ENCODE data around the gene TRIM44. TPM values are rescaled to one million over a fixed set of nuclear protein-coding genes. Genes with fewer than 3 reads are reported as not detected.

The TRIM44 gene
- total and polyA plus RNA-seq, 10 of the 15 experiments (the other 5 are each of a cell fraction or from before 2014, with no cell fraction given), result 6.7 to 93.0 (median 27.6) TPM

DNA sequence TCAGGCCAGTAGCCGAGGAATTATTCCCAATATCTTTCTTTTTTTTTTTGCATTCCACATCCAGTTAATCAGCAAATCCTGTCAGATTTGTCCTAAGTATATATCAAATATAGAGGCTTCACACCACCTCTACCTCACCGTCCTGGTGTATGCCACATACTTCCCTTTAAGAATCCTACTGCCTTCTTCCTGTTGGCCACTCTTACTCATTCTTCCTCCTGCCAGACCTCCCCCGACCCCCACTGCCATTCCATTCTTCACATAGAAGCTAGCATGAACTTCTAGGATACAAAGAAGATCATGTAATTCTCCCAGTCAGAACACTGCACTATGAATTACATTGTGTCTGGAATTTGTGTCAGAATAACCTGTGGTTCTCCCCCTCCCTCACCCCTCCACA, 89.5 kb downstream of the TRIM44 start:
- SMC1A ChIA-PET (ENCODE audit: uncharacterized antibody, unreplicated experiment), result interaction anchor here (0.6 kb wide), 1 partner anchor 1928 kb away, joined by 3 read pairs; no protein-coding TSS in a partner anchor
- in situ Hi-C loops (cut with MboI), result no loop called here

More for the DNA sequence above, 89.5 kb downstream of the TRIM44 start:
- no peak for FAIRE-seq
- no peaks in the 10 kb centered on the region for H3K9me3 ChIP-seq (replicated peaks; ENCODE audit: control insufficient read depth, insufficient read depth, low read length)
- H3K27ac ChIP-seq (ENCODE audit: control insufficient read depth, insufficient read depth), result no peak overlapping the region
- H3K4me1 ChIP-seq (ENCODE audit: control insufficient read depth, insufficient read depth, low read length), result no peaks in the 10 kb centered on the region
- H2AFZ ChIP-seq (ENCODE audit: control insufficient read depth, low read depth, low read length), result no peak overlapping the region
- WGBS (ENCODE audit: insufficient coverage, insufficient replicate concordance, low lambda C conversion rate, missing lambda C conversion rate), result 90% methylated on average over 3 of the region's 3 CpGs
- H3K9ac ChIP-seq (ENCODE audit: control insufficient read depth, insufficient read depth, low read length), result no peak overlapping the region
- H3K36me3 ChIP-seq (ENCODE audit: control insufficient read depth in 2 of 2, insufficient read depth in 2 of 2, low read length in 1 of 2), result no peaks in the 10 kb centered on the region; a peak in 1 of 4 replicates
- ChIA-PET CTCF (no interaction called here), POLR2A (no interaction called here), RAD21 (ENCODE audit: unreplicated experiment) (interaction anchor here (1.4 kb wide), 1 partner anchor 70 kb away, joined by 4 read pairs; no protein-coding TSS in a partner anchor)
- no TSS peak for BruUV-seq (replicated peaks)
- no peaks in the 10 kb centered on the region for H3K27me3 ChIP-seq (replicated peaks in 1 of 2; ENCODE audit: control insufficient read depth in 2 of 2, insufficient read depth in 2 of 2, low read length in 1 of 2)
- no peaks in the 10 kb centered on the region for H3K79me2 ChIP-seq (ENCODE audit: control insufficient read depth, insufficient read depth, low read length)
- no peak overlapping the region for H3K4me2 ChIP-seq (ENCODE audit: control insufficient read depth, insufficient read depth)
- TF ChIP-seq ZNF622 (IDR thresholded peaks at IDR 0.05), result no peak
- TF ChIP-seq SPI1 (IDR thresholded peaks at IDR 0.05; ENCODE audit: borderline replicate concordance, insufficient read depth, low read depth, low read length), result no peak
- TF ChIP-seq RBBP5 (conservative IDR thresholded peaks at IDR 0.05), result no peak
- TF ChIP-seq LARP7 (IDR thresholded peaks at IDR 0.05), result no peak
- TF ChIP-seq EGR1 (IDR thresholded peaks at IDR 0.05; ENCODE audit: borderline replicate concordance in 1 of 2, low read depth in 2 of 2, low read length in 2 of 2), result no peak
- TF ChIP-seq TAF1 (IDR thresholded peaks at IDR 0.05; ENCODE audit: borderline replicate concordance, low read depth, low read length), result no peak
- no peak for TF ChIP-seq BCLAF1 (IDR thresholded peaks at IDR 0.05)
- no peak for TF ChIP-seq TBL1XR1 (IDR thresholded peaks at IDR 0.05; ENCODE audit: low read depth, low read length)
- TF ChIP-seq POLR2AphosphoS5 (IDR thresholded peaks at IDR 0.05; ENCODE audit: low read length), result no peak
- TF ChIP-seq MEF2B (IDR thresholded peaks at IDR 0.05; ENCODE audit: partially characterized antibody, poor library complexity, severe bottlenecking), result no peak
- TF ChIP-seq BHLHE40 (IDR thresholded peaks at IDR 0.05; ENCODE audit: borderline replicate concordance in 1 of 2, low read depth in 2 of 2, low read length in 1 of 2), result no peak
- TF ChIP-seq ZBED1 (IDR thresholded peaks at IDR 0.05; ENCODE audit: borderline replicate concordance), result no peak
- TF ChIP-seq, protein P1, sequence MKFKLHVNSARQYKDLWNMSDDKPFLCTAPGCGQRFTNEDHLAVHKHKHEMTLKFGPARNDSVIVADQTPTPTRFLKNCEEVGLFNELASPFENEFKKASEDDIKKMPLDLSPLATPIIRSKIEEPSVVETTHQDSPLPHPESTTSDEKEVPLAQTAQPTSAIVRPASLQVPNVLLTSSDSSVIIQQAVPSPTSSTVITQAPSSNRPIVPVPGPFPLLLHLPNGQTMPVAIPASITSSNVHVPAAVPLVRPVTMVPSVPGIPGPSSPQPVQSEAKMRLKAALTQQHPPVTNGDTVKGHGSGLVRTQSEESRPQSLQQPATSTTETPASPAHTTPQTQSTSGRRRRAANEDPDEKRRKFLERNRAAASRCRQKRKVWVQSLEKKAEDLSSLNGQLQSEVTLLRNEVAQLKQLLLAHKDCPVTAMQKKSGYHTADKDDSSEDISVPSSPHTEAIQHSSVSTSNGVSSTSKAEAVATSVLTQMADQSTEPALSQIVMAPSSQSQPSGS (IDR thresholded peaks at IDR 0.05; ENCODE audit: low read length), result no peak
- no peak for TF ChIP-seq HDAC6 (IDR thresholded peaks at IDR 0.05; ENCODE audit: unreplicated experiment)
- TF ChIP-seq E2F8 (IDR thresholded peaks at IDR 0.05; ENCODE audit: low read depth, partially characterized antibody), result no peak
- TF ChIP-seq, protein P2, sequence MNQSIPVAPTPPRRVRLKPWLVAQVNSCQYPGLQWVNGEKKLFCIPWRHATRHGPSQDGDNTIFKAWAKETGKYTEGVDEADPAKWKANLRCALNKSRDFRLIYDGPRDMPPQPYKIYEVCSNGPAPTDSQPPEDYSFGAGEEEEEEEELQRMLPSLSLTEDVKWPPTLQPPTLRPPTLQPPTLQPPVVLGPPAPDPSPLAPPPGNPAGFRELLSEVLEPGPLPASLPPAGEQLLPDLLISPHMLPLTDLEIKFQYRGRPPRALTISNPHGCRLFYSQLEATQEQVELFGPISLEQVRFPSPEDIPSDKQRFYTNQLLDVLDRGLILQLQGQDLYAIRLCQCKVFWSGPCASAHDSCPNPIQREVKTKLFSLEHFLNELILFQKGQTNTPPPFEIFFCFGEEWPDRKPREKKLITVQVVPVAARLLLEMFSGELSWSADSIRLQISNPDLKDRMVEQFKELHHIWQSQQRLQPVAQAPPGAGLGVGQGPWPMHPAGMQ (IDR thresholded peaks at IDR 0.05; ENCODE audit: borderline replicate concordance), result no peak
- no peak for TF ChIP-seq GABPA (IDR thresholded peaks at IDR 0.05; ENCODE audit: low read depth)
- intact Hi-C loops (cut with micrococcal nuclease; ENCODE audit: unreplicated experiment), result no loop called here
- H3K4me3 ChIP-seq, result no peak overlapping the region
- H4K20me1 ChIP-seq (ENCODE audit: control insufficient read depth, insufficient read depth), result no peaks in the 10 kb centered on the region
- no peak for DNase-seq (ENCODE audit: low read depth, low spot score)
- ATAC-seq, result no peak
